Measurements from ENCODE around the gene KIAA1217.

Gene KIAA1217

GRCh38 chr10:24168258-24169170 is 40.4 kb upstream of the KIAA1217 start:
- TF ChIP-seq, protein P1, sequence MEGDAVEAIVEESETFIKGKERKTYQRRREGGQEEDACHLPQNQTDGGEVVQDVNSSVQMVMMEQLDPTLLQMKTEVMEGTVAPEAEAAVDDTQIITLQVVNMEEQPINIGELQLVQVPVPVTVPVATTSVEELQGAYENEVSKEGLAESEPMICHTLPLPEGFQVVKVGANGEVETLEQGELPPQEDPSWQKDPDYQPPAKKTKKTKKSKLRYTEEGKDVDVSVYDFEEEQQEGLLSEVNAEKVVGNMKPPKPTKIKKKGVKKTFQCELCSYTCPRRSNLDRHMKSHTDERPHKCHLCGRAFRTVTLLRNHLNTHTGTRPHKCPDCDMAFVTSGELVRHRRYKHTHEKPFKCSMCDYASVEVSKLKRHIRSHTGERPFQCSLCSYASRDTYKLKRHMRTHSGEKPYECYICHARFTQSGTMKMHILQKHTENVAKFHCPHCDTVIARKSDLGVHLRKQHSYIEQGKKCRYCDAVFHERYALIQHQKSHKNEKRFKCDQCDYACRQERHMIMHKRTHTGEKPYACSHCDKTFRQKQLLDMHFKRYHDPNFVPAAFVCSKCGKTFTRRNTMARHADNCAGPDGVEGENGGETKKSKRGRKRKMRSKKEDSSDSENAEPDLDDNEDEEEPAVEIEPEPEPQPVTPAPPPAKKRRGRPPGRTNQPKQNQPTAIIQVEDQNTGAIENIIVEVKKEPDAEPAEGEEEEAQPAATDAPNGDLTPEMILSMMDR (conservative IDR thresholded peaks at IDR 0.05; ENCODE audit: low read depth, low read length) = no peak
- no peaks in the 10 kb centered on the region for H3K36me3 ChIP-seq (ENCODE audit: insufficient read depth)

GRCh38 chr10:24170199-24170598 is 38.7 kb upstream of the KIAA1217 start:
- H2AFZ ChIP-seq (ENCODE audit: low read depth) = no peak overlapping the region
- TF ChIP-seq, protein P1 (conservative IDR thresholded peaks at IDR 0.05; ENCODE audit: low read depth, low read length) = no peak

More at GRCh38 chr10:24168258-24169170, 40.4 kb upstream of the KIAA1217 start:
- no peak overlapping the region for H3K4me2 ChIP-seq
- no peak overlapping the region for H3K9ac ChIP-seq
- no peaks in the 10 kb centered on the region for H3K79me2 ChIP-seq (ENCODE audit: insufficient read depth, low read depth)
- H2AFZ ChIP-seq (ENCODE audit: low read depth) = no peak overlapping the region
- no peak overlapping the region for H3K4me3 ChIP-seq (IDR thresholded peaks at IDR 0.05; ENCODE audit: insufficient read depth, low read depth, low read length)
- no peaks in the 10 kb centered on the region for H4K20me1 ChIP-seq (ENCODE audit: insufficient read depth)
- no peaks in the 10 kb centered on the region for H3K4me1 ChIP-seq (ENCODE audit: low read depth, poor library complexity, severe bottlenecking)
- H3K27ac ChIP-seq = no peak overlapping the region
- H3K27me3 ChIP-seq (ENCODE audit: insufficient read depth, low read depth) = no peaks in the 10 kb centered on the region

DNA sequence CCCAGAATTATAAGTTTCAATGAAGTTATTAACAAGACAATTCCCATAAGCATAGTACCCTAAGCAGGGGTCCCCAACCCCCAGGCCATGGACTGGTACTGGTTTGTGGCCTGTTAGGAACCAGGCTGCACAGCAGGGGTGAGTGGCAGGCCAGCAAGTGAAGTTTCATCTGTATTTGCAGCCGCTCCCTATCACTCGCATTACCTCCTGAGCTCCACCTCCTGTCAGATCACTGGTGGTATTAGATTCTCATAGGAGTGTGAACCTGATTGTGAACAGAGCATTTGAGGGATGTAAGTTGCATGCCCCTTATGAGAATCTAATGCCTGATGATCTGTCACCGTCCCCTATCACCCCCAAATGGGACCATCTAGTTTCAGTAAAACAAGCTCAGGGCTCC is 36.0 kb upstream of the KIAA1217 start:
- H3K36me3 ChIP-seq (ENCODE audit: insufficient read depth) = no peaks in the 10 kb centered on the region
- no peaks in the 10 kb centered on the region for H3K79me2 ChIP-seq (ENCODE audit: insufficient read depth, low read depth)
- no peaks in the 10 kb centered on the region for H3K27me3 ChIP-seq (ENCODE audit: insufficient read depth, low read depth)
- H3K4me1 ChIP-seq (ENCODE audit: low read depth, poor library complexity, severe bottlenecking) = no peaks in the 10 kb centered on the region
- TF ChIP-seq, protein P1 (conservative IDR thresholded peaks at IDR 0.05; ENCODE audit: low read depth, low read length) = no peak
- H3K4me2 ChIP-seq = no peak overlapping the region
- H3K4me3 ChIP-seq (IDR thresholded peaks at IDR 0.05; ENCODE audit: insufficient read depth, low read depth, low read length) = no peak overlapping the region
- no peak overlapping the region for H3K9ac ChIP-seq
- no peak overlapping the region for H3K27ac ChIP-seq
- no peaks in the 10 kb centered on the region for H4K20me1 ChIP-seq (ENCODE audit: insufficient read depth)
- H2AFZ ChIP-seq (ENCODE audit: low read depth) = no peak overlapping the region

More at GRCh38 chr10:24170199-24170598, 38.7 kb upstream of the KIAA1217 start:
- Histone ChIP-seq H3K4me1 (ENCODE audit: low read depth, poor library complexity, severe bottlenecking) (no peaks in the 10 kb centered on the region), H4K20me1 (ENCODE audit: insufficient read depth) (no peaks in the 10 kb centered on the region), H3K36me3 (ENCODE audit: insufficient read depth) (no peaks in the 10 kb centered on the region), H3K4me2 (no peak overlapping the region), H3K79me2 (ENCODE audit: insufficient read depth, low read depth) (no peaks in the 10 kb centered on the region), H3K4me3 (IDR thresholded peaks at IDR 0.05; ENCODE audit: insufficient read depth, low read depth, low read length) (no peak overlapping the region), H3K9ac (no peak overlapping the region), H3K27ac (no peak overlapping the region), H3K27me3 (ENCODE audit: insufficient read depth, low read depth) (no peaks in the 10 kb centered on the region)

GRCh38 chr10:24174014-24174413 is 34.9 kb upstream of the KIAA1217 start:
- TF ChIP-seq, protein P1 (conservative IDR thresholded peaks at IDR 0.05; ENCODE audit: low read depth, low read length) = no peak

More at GRCh38 chr10:24174014-24174413, 34.9 kb upstream of the KIAA1217 start:
- Histone ChIP-seq H3K4me2 (no peak overlapping the region), H3K79me2 (ENCODE audit: insufficient read depth, low read depth) (no peaks in the 10 kb centered on the region), H3K27me3 (ENCODE audit: insufficient read depth, low read depth) (no peaks in the 10 kb centered on the region), H3K4me3 (IDR thresholded peaks at IDR 0.05; ENCODE audit: insufficient read depth, low read depth, low read length) (no peak overlapping the region), H3K27ac (no peak overlapping the region), H2AFZ (ENCODE audit: low read depth) (no peak overlapping the region), H3K9ac (no peak overlapping the region), H3K4me1 (ENCODE audit: low read depth, poor library complexity, severe bottlenecking) (no peaks in the 10 kb centered on the region), H3K36me3 (ENCODE audit: insufficient read depth) (no peaks in the 10 kb centered on the region), H4K20me1 (ENCODE audit: insufficient read depth) (no peaks in the 10 kb centered on the region)

Measured in KMS-11 (cell line).